Loucy (cell line): ENCODE measurements around the gene RPP40.

Experiments
- H2AFZ ChIP-seq: fragments of 200-600 bp; sonication (generic); 2 replicates; pipeline ENCODE4 v1.6.0; 2016; ENCODE audit warnings: antibody characterized with exemption, mild to moderate bottlenecking, low read length, moderate library complexity
- H3F3A ChIP-seq: fragments of 200-600 bp; 2 replicates; pipeline ENCODE4 v1.6.0; 2016; ENCODE audit warnings: antibody characterized with exemption, low read depth, mild to moderate bottlenecking
- H3K27me3 ChIP-seq: fragments of 200-600 bp; sonication (generic); 2 replicates; pipeline ENCODE4 v1.6.1; 2014; ENCODE audit warnings: low read length, mild to moderate bottlenecking; ENCODE audit not compliant: insufficient read depth, poor library complexity, severe bottlenecking
- H3K36me3 ChIP-seq: fragments of 200-600 bp; sonication (generic); 2 replicates; pipeline ENCODE4 v1.6.1; 2016; ENCODE audit warnings: low read length; ENCODE audit not compliant: insufficient read depth
- H3K4me1 ChIP-seq: fragments of 200-600 bp; sonication (generic); 2 replicates; pipeline ENCODE4 v1.5.1; 2014; ENCODE audit warnings: low read length, mild to moderate bottlenecking; ENCODE audit not compliant: insufficient read depth, poor library complexity, severe bottlenecking
- H3K4me2 ChIP-seq: fragments of 200-600 bp; sonication (generic); 2 replicates; pipeline ENCODE4 v1.6.0; 2014; ENCODE audit warnings: antibody characterized with exemption, low read length, low read depth, mild to moderate bottlenecking; ENCODE audit not compliant: poor library complexity, severe bottlenecking
- H3K4me3 ChIP-seq: fragments of 200-600 bp; sonication (generic); 2 replicates; pipeline ENCODE4 v1.5.1; 2014; ENCODE audit warnings: low read length, mild to moderate bottlenecking, mixed read lengths; ENCODE audit not compliant: poor library complexity, severe bottlenecking
- H3K79me2 ChIP-seq: fragments of 200-600 bp; sonication (generic); 2 replicates; pipeline ENCODE4 v1.6.1; 2014; ENCODE audit warnings: low read length; ENCODE audit not compliant: insufficient read depth
- H3K9ac ChIP-seq: fragments of 200-600 bp; sonication (generic); 2 replicates; pipeline ENCODE4 v1.6.0; 2014; ENCODE audit warnings: mild to moderate bottlenecking, low read depth, low read length, moderate library complexity; ENCODE audit not compliant: poor library complexity, severe bottlenecking
- H3K9me2 ChIP-seq: fragments of 200-600 bp; sonication (generic); replicated peaks from 2 replicates; pipeline ENCODE4 v1.6.1; 2016; ENCODE audit warnings: low read depth, low read length, mixed read lengths
- H3K9me3 ChIP-seq: fragments of 200-600 bp; sonication (generic); 2 replicates; pipeline ENCODE4 v1.6.1; 2014; ENCODE audit warnings: mild to moderate bottlenecking, antibody characterized with exemption, low read length, low read depth; ENCODE audit not compliant: insufficient read depth
- H4K20me1 ChIP-seq: fragments of 200-600 bp; sonication (generic); 2 replicates; pipeline ENCODE4 v1.6.0; 2014; ENCODE audit warnings: antibody characterized with exemption, low read length, mild to moderate bottlenecking; ENCODE audit not compliant: insufficient read depth, poor library complexity, severe bottlenecking
- EZH2phosphoT487 ChIP-seq: fragments of 200-600 bp; IDR thresholded peaks from 2 replicates; pipeline ENCODE4 v1.6.1; 2018; ENCODE audit warnings: antibody characterized with exemption, mild to moderate bottlenecking, moderate library complexity, borderline replicate concordance
- TF ChIP-seq, protein P1 (sequence below): fragments of 200-600 bp; sonication (generic); conservative IDR thresholded peaks from 2 replicates; pipeline ENCODE4 v1.5.1; 2014; ENCODE audit warnings: mild to moderate bottlenecking, antibody characterized with exemption, low read length

RPP40 gene

DNA sequence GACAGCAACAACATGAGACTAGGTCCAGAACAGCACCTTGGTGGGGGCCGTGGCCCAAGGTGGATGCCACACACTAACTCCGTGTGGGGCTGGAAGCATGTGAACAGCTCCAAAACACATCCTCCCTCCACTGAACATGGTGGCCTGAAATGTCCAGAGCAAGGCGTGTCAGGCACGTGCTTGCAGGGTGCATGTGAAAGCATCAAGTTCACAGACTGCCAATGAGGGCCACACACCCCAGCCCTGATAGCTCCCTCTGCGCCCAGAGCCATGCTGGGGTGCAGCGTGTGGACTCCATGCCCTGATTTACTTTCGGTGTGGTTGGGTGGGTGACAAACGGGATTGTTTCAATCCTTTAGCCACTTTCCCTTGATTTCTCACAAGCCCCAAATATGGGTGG lies 20.1 kb upstream of the RPP40 start:
- H3K9me2 ChIP-seq: no peaks in the 10 kb centered on the region
- H3K4me2 ChIP-seq: no peak overlapping the region

DNA sequence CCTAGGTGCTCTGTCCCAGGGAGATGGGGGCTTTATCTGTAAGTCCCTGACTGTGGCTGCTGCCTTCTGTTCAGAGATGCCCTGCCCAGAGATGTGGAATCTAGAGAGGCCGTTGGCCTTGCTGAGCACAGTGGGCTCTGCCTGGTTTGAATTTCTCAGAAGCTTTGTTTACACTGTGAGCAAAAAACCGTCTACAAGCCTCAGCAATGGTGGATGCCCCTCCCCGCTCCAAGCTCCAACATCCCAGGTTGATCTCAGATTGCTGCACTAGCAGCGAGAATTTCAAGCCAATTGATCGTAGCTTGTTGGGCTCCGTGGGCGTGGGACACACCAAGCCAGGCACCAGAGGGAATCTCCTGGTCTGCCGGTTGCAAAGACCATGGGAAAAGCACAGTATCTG lies 16.3 kb upstream of the RPP40 start:
- no peak overlapping the region for H3K4me2 ChIP-seq
- no peak overlapping the region for H3K9ac ChIP-seq
- H3K36me3 ChIP-seq: no peaks in the 10 kb centered on the region
- no peaks in the 10 kb centered on the region for H3K79me2 ChIP-seq
- no peaks in the 10 kb centered on the region for H3F3A ChIP-seq
- no peaks in the 10 kb centered on the region for H3K9me2 ChIP-seq
- no peaks in the 10 kb centered on the region for H4K20me1 ChIP-seq
- no peaks in the 10 kb centered on the region for H3K9me3 ChIP-seq
- TF ChIP-seq EZH2phosphoT487: no peak
- TF ChIP-seq, protein P1, sequence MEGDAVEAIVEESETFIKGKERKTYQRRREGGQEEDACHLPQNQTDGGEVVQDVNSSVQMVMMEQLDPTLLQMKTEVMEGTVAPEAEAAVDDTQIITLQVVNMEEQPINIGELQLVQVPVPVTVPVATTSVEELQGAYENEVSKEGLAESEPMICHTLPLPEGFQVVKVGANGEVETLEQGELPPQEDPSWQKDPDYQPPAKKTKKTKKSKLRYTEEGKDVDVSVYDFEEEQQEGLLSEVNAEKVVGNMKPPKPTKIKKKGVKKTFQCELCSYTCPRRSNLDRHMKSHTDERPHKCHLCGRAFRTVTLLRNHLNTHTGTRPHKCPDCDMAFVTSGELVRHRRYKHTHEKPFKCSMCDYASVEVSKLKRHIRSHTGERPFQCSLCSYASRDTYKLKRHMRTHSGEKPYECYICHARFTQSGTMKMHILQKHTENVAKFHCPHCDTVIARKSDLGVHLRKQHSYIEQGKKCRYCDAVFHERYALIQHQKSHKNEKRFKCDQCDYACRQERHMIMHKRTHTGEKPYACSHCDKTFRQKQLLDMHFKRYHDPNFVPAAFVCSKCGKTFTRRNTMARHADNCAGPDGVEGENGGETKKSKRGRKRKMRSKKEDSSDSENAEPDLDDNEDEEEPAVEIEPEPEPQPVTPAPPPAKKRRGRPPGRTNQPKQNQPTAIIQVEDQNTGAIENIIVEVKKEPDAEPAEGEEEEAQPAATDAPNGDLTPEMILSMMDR: no peak
- H2AFZ ChIP-seq: no peak overlapping the region
- no peaks in the 10 kb centered on the region for H3K27me3 ChIP-seq
- no peak overlapping the region for H3K4me3 ChIP-seq
- peaks cover 5% of the 10 kb centered on the region for H3K4me1 ChIP-seq

More for the DNA sequence above, 20.1 kb upstream of the RPP40 start:
- Histone ChIP-seq H3K9me3 (no peaks in the 10 kb centered on the region), H4K20me1 (no peaks in the 10 kb centered on the region), H3F3A (no peaks in the 10 kb centered on the region), H3K4me1 (no peaks in the 10 kb centered on the region), H2AFZ (no peak overlapping the region), H3K27me3 (no peaks in the 10 kb centered on the region), H3K9ac (no peak overlapping the region), H3K79me2 (no peaks in the 10 kb centered on the region), H3K36me3 (no peaks in the 10 kb centered on the region), H3K4me3 (no peak overlapping the region)
- TF ChIP-seq, protein P1: no peak
- TF ChIP-seq EZH2phosphoT487: no peak

DNA sequence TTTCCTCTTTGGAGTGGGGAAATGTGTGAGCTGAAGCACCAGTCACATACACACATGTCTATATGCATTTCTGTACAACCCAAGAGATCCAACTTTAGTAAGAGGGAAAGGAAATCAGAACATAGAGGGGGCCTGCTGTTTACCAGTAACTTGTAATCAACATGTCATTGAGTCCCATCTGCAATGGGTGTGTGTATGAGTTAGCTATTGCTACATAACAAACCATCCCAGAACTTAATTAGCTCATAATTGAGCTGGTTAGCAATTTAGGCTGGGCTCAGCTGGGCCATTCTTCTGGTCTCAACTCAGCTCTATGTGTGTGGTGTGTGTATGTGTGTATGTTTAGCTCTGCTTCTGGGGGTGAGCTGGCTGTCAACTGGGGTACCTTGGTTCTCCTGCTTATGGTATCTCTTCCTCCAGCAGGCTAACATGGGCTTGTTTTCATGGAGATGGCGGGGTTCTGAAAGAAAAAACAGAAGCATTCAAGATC lies 10.3 kb upstream of the RPP40 start:
- no peaks in the 10 kb centered on the region for H4K20me1 ChIP-seq
- H3K9me3 ChIP-seq: no peaks in the 10 kb centered on the region
- H3K9ac ChIP-seq: no peak overlapping the region
- TF ChIP-seq, protein P1: no peak
- TF ChIP-seq EZH2phosphoT487: no peak
- H3K79me2 ChIP-seq: no peaks in the 10 kb centered on the region
- peaks cover 5% of the 10 kb centered on the region for H3K4me1 ChIP-seq
- H3K36me3 ChIP-seq: no peaks in the 10 kb centered on the region
- H3K4me3 ChIP-seq: no peak overlapping the region
- H3K27me3 ChIP-seq: no peaks in the 10 kb centered on the region
- H3K4me2 ChIP-seq: no peak overlapping the region
- H3F3A ChIP-seq: no peaks in the 10 kb centered on the region
- no peak overlapping the region for H2AFZ ChIP-seq
- no peaks in the 10 kb centered on the region for H3K9me2 ChIP-seq
